HepG2 (cell line): ENCODE results near the gene CCDC106. TPM values are rescaled to one million over a fixed set of nuclear protein-coding genes. Genes with fewer than 3 reads are reported as not detected.

Experiments used
- MATR3 ChIP-seq: sonication (generic); formaldehyde crosslinking; IDR thresholded peaks from 2 replicates; pipeline ENCODE4 v1.4.0; 2020; ENCODE audit warnings: missing genetic modification reagents
- THAP11 ChIP-seq: IDR thresholded peaks from 2 replicates; pipeline ENCODE4 v1.6.1; 2016; ENCODE audit warnings: missing biosample characterization, missing genetic modification reagents
- XRCC5 ChIP-seq: fragments of 200-400 bp; formaldehyde crosslinking; optimal IDR thresholded peaks from 2 replicates; pipeline ENCODE3; 2017; ENCODE audit warnings: mild to moderate bottlenecking, low read length
- ZBTB8A ChIP-seq: sonication (generic); formaldehyde crosslinking; IDR thresholded peaks from 2 replicates; pipeline ENCODE4 v1.4.0; 2020; ENCODE audit warnings: mild to moderate bottlenecking, low read depth, missing genetic modification reagents, borderline replicate concordance
- ZHX1 ChIP-seq: sonication (generic); formaldehyde crosslinking; IDR thresholded peaks from 2 replicates; pipeline ENCODE4 v1.8.1; 2022; ENCODE audit warnings: low read depth, mild to moderate bottlenecking, missing genetic modification reagents
- ZNF343 ChIP-seq: sonication (generic); formaldehyde crosslinking; IDR thresholded peaks from 2 replicates; pipeline ENCODE4 v1.4.0; 2020; ENCODE audit warnings: mild to moderate bottlenecking, missing genetic modification reagents
- ZNF382 ChIP-seq: sonication (generic); formaldehyde crosslinking; IDR thresholded peaks from 2 replicates; pipeline ENCODE4 v1.5.0; 2020; ENCODE audit warnings: missing genetic modification reagents, mild to moderate bottlenecking, borderline replicate concordance
- ZNF441 ChIP-seq: sonication (generic); formaldehyde crosslinking; IDR thresholded peaks from 2 replicates; pipeline ENCODE4 v1.7.0; 2021; ENCODE audit warnings: missing genetic modification reagents, borderline replicate concordance
- ZNF616 ChIP-seq: sonication (generic); formaldehyde crosslinking; IDR thresholded peaks from 2 replicates; pipeline ENCODE4 v1.5.0; 2020; ENCODE audit warnings: low read depth, mild to moderate bottlenecking, missing genetic modification reagents
- ZNF646 ChIP-seq: sonication (generic); formaldehyde crosslinking; IDR thresholded peaks from 2 replicates; pipeline ENCODE4 v1.9.0; 2021; ENCODE audit warnings: mild to moderate bottlenecking, missing genetic modification reagents
- ZNF883 ChIP-seq: sonication (generic); formaldehyde crosslinking; IDR thresholded peaks from 2 replicates; pipeline ENCODE4 v1.5.1; 2020; ENCODE audit warnings: mild to moderate bottlenecking, missing genetic modification reagents; ENCODE audit errors: not compliant biosample characterization
- ZSCAN12 ChIP-seq: sonication (generic); formaldehyde crosslinking; IDR thresholded peaks from 2 replicates; pipeline ENCODE4 v1.9.0; 2021; ENCODE audit warnings: mild to moderate bottlenecking, missing genetic modification reagents
- ZSCAN25 ChIP-seq: sonication (generic); formaldehyde crosslinking; IDR thresholded peaks from 2 replicates; pipeline ENCODE4 v1.8.0; 2022; ENCODE audit warnings: mild to moderate bottlenecking, missing genetic modification reagents
- polyA plus RNA-seq, 8 experiments: library from polyadenylated mRNA; depleted of rRNA in 3 of 8; stranded (reverse) in 7 of 8; unstranded in 1 of 8; fragments of >200 nt; fragmentation: Illumina TruSeq in 4 of 8; extraction: Trizol in 4 of 8; gene quantifications; 2 replicates each; pipeline versions ENCODE4 v1.2.1 to v1.2.3, GENCODE V29; 2011 to 2016; ENCODE audit warnings: low read depth in 4 of 8, missing spikeins in 1 of 8, mixed read lengths in 1 of 8; ENCODE audit not compliant: insufficient read depth in 1 of 8
- total RNA-seq, 5 experiments: library from RNA; depleted of rRNA; stranded (reverse); fragments of >200 nt; fragmentation: Illumina TruSeq; extraction: Trizol; gene quantifications; 2 replicates each; pipeline ENCODE4 v1.2.3, GENCODE V29; 2016; ENCODE audit warnings: low read depth in 1 of 5
- TF ChIP-seq, protein P1 (sequence below): sonication (generic); formaldehyde crosslinking; IDR thresholded peaks from 2 replicates; pipeline ENCODE4 v1.4.0; 2020; ENCODE audit warnings: missing genetic modification reagents; ENCODE audit errors: not compliant biosample characterization
- TF ChIP-seq, protein P2 (sequence below): IDR thresholded peaks from 2 replicates; pipeline ENCODE4 v1.6.1; 2016; ENCODE audit warnings: missing compliant biosample characterization, missing genetic modification reagents, borderline replicate concordance

The CCDC106 gene
- total and polyA plus RNA-seq, 2 of the 13 experiments (the other 11 are each of a cell fraction or from before 2014, with no cell fraction given), result 4.7 to 8.8 TPM

GRCh38 chr19:55654868-55655647 is 7.0 kb downstream of the CCDC106 start, which contains the start of gene U2AF2 (continued):
- 0 out of 2 replicates have a peak, but pooled peaks have one; percentile 37 for TF ChIP-seq ZNF616 (CRISPR knock-in tag)
- peak; percentile 79 for TF ChIP-seq THAP11 (CRISPR knock-in tag)
- TF ChIP-seq MATR3, result no peak
- 0 out of 2 replicates have a peak, but pooled peaks have one; percentile 33 for TF ChIP-seq ZSCAN25 (CRISPR knock-in tag)
- no peak for TF ChIP-seq ZNF646 (CRISPR knock-in tag)
- no peak for TF ChIP-seq ZNF382 (CRISPR knock-in tag)
- 0 out of 2 replicates have a peak, but pooled peaks have one; percentile 50 for TF ChIP-seq ZNF343 (CRISPR knock-in tag)
- TF ChIP-seq, protein P1, sequence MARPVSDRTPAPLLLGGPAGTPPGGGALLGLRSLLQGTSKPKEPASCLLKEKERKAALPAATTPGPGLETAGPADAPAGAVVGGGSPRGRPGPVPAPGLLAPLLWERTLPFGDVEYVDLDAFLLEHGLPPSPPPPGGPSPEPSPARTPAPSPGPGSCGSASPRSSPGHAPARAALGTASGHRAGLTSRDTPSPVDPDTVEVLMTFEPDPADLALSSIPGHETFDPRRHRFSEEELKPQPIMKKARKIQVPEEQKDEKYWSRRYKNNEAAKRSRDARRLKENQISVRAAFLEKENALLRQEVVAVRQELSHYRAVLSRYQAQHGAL (CRISPR knock-in tag), result peak; percentile 10
- TF ChIP-seq ZHX1 (CRISPR knock-in tag), result peak; percentile 59; the same call in 1 of the 2 replicates
- TF ChIP-seq, protein P2, sequence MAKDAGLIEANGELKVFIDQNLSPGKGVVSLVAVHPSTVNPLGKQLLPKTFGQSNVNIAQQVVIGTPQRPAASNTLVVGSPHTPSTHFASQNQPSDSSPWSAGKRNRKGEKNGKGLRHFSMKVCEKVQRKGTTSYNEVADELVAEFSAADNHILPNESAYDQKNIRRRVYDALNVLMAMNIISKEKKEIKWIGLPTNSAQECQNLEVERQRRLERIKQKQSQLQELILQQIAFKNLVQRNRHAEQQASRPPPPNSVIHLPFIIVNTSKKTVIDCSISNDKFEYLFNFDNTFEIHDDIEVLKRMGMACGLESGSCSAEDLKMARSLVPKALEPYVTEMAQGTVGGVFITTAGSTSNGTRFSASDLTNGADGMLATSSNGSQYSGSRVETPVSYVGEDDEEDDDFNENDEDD (CRISPR knock-in tag), result peak; percentile 82; the same call in 1 of the 2 replicates
- TF ChIP-seq ZSCAN12 (CRISPR knock-in tag), result no peak
- TF ChIP-seq ZBTB8A, result 0 out of 2 replicates have a peak, but pooled peaks have one; percentile 24
- TF ChIP-seq ZNF441, result peak; percentile 31; the same call in 1 of the 2 replicates
- peak; percentile 45 for TF ChIP-seq ZNF883 (CRISPR knock-in tag)
- peak; percentile 20 for TF ChIP-seq XRCC5
